ENCODE data around the gene TMEM204. TPM values are rescaled to one million over a fixed set of nuclear protein-coding genes. Genes with fewer than 3 reads are reported as not detected.

Gene TMEM204
- total RNA-seq, 4 donors from 2014 or later: 21.4 to 141 (median 41.7) TPM

DNA sequence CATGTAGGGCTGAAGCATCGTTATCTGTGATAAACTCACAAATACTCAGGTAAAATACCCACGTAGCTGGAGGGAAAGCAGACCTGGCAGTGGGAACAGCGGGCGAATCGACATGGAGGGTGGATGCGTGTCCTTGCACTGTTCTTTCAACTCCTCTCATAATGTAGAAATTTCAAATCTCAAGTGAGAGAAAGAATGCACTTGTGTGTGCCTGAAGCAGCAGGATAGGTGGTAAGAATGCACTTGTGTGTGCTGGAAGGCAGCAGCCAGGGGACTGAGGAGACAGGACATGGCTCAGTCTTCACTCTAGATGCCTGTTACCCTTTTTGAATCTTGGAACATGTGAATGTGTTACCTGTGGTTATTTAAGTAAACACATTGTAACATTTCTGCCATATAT lies 68.0 kb downstream of the TMEM204 start:
- ATAC-seq (ENCODE audit: low FRiP score) (no peak), DNase-seq (ENCODE audit: low spot score) (no peak)
- TF ChIP-seq CTCF (IDR thresholded peaks at IDR 0.05): no peak

GRCh38 chr16:1602285-1602684 lies 68.8 kb downstream of the TMEM204 start:
- no peak for DNase-seq (ENCODE audit: low spot score)
- no peak for TF ChIP-seq CTCF (IDR thresholded peaks at IDR 0.05)
- no peak for ATAC-seq (ENCODE audit: low FRiP score)

Other genes starting within 250 kb of the TMEM204 start
- gene UBE2I, start 224.0 kb upstream of the TMEM204 start, total RNA-seq: 10 to 100 TPM; 50.9 to 94.9 (median 72.5) TPM
- gene BAIAP3, start 200.0 kb upstream of the TMEM204 start, total RNA-seq: 10 to 100 TPM in 1 of 4 donors, 1 to 10 TPM in 3; 1.5 to 14.2 (median 1.9) TPM
- gene TSR3, start 181.8 kb upstream of the TMEM204 start, total RNA-seq: 10 to 100 TPM; 42.4 to 78.5 (median 61.9) TPM
- 10 to 100 TPM; 48.3 to 77.1 (median 65.8) TPM for gene GNPTG, start 181.7 kb upstream of the TMEM204 start, total RNA-seq
- gene UNKL, start 119.0 kb upstream of the TMEM204 start, total RNA-seq: 10 to 100 TPM in 3 of 4 donors, 1 to 10 TPM in 1; 8.6 to 36.9 (median 14.2) TPM
- gene UQCC4, start 112.9 kb upstream of the TMEM204 start, total RNA-seq: 10 to 100 TPM; 11.9 to 24.1 (median 14.4) TPM
- gene PERCC1, start 102.6 kb upstream of the TMEM204 start, total RNA-seq: 1 to 10 TPM in 1 of 4 donors, not detected in 3; 1.9 TPM
- gene CCDC154, start 89.1 kb upstream of the TMEM204 start, total RNA-seq: 1 to 10 TPM in 1 of 4 donors, under 1 TPM in 3; 0.19 to 5.7 (median 0.37) TPM
- 10 to 100 TPM; 42.6 to 62.3 (median 52.2) TPM for gene CLCN7, start 58.6 kb upstream of the TMEM204 start, total RNA-seq
- gene PTX4, start 44.7 kb upstream of the TMEM204 start, total RNA-seq: not detected
- 10 to 100 TPM; 12.7 to 38.5 (median 22.2) TPM for gene TELO2, start 40.3 kb upstream of the TMEM204 start, total RNA-seq
- 10 to 100 TPM; 13.6 to 21.0 (median 19.6) TPM for gene IFT140, start 78.4 kb downstream of the TMEM204 start, total RNA-seq
- gene CRAMP1, start 78.7 kb downstream of the TMEM204 start, total RNA-seq: 10 to 100 TPM in 2 of 4 donors, 1 to 10 TPM in 2; 7.6 to 11.7 (median 9.8) TPM
- gene JPT2, start 144.6 kb downstream of the TMEM204 start, total RNA-seq: 10 to 100 TPM; 22.7 to 28.5 (median 23.8) TPM
- 10 to 100 TPM; 27.3 to 73.3 (median 51.6) TPM for gene MAPK8IP3, start 172.5 kb downstream of the TMEM204 start, total RNA-seq
- 10 to 100 TPM; 51.4 to 83.2 (median 69.6) TPM for gene NME3, start 237.9 kb downstream of the TMEM204 start, total RNA-seq
- gene EME2, start 239.1 kb downstream of the TMEM204 start, total RNA-seq: 10 to 100 TPM in 1 of 4 donors, 1 to 10 TPM in 3; 5.9 to 16.2 (median 7.1) TPM
- gene MRPS34, start 239.5 kb downstream of the TMEM204 start, total RNA-seq: 10 to 100 TPM; 56.8 to 84.2 (median 78.6) TPM
- gene SPSB3, start 248.9 kb downstream of the TMEM204 start, total RNA-seq: 10 to 100 TPM; 39.5 to 88.1 (median 50.7) TPM
- 10 to 100 TPM; 49.2 to 85.9 (median 60.2) TPM for gene NUBP2, start 249.3 kb downstream of the TMEM204 start, total RNA-seq